ENCODE data around the gene USP35.

DNA sequence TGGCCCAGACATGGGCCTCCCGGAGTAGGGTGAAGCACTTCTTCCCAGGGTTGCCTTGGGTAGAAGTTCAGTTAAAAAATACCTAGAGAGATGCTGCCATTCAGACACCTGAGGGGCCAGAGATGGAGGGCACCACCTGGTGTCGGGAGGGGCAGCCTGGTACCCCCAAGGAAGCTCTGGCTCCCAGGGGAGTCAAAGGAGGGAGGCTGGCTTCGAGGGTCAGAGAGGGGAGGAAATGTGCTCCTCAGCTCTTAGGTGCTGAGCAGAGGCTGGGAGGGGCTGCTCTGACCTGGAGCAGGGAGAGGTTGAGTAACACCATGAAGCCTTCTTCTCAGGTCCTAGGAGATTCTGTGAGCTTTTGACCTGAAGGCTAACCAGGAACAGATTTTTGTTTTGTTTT, 1.1 kb downstream of the USP35 start:
- TF ChIP-seq, protein P1, sequence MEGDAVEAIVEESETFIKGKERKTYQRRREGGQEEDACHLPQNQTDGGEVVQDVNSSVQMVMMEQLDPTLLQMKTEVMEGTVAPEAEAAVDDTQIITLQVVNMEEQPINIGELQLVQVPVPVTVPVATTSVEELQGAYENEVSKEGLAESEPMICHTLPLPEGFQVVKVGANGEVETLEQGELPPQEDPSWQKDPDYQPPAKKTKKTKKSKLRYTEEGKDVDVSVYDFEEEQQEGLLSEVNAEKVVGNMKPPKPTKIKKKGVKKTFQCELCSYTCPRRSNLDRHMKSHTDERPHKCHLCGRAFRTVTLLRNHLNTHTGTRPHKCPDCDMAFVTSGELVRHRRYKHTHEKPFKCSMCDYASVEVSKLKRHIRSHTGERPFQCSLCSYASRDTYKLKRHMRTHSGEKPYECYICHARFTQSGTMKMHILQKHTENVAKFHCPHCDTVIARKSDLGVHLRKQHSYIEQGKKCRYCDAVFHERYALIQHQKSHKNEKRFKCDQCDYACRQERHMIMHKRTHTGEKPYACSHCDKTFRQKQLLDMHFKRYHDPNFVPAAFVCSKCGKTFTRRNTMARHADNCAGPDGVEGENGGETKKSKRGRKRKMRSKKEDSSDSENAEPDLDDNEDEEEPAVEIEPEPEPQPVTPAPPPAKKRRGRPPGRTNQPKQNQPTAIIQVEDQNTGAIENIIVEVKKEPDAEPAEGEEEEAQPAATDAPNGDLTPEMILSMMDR (IDR thresholded peaks at IDR 0.05) = no peak
- no peak for TF ChIP-seq POLR2A (IDR thresholded peaks at IDR 0.05)
